CD14-positive monocyte (primary cell): Measurements from ENCODE around the gene DUSP9. TPM values are rescaled to one million over a fixed set of nuclear protein-coding genes. Genes with fewer than 3 reads are reported as not detected.
"Not testable (repeated sequence)": the region's sequence is repeated elsewhere in the genome, so short reads cannot be mapped to it uniquely, and the experiment has no call there.

ENCODE experiments used
- DNase-seq, 3 donors: peaks; one replicate each; pipeline ENCODE4 v3.0.0-alpha.2; 2011 to 2022
- H2AFZ ChIP-seq: 2 replicates; pipeline ENCODE4 v1.6.0; 2012; ENCODE audit warnings: mild to moderate bottlenecking, low read depth, low read length, inconsistent platforms; ENCODE audit not compliant: insufficient read depth, poor library complexity, severe bottlenecking
- H3K27ac ChIP-seq, 2 donors: 1 replicate in 1 of 2; 2 replicates in 1 of 2; pipeline ENCODE4 v1.5.1; 2012 to 2013; ENCODE audit warnings: low read length in 2 of 2, control low read depth in 1 of 2, inconsistent platforms in 1 of 2, low read depth in 1 of 2, mild to moderate bottlenecking in 1 of 2
- H3K27me3 ChIP-seq, 2 donors: one replicate each; pipeline versions ENCODE4 v1.6.0 to v1.6.1; 2011 to 2013; ENCODE audit warnings: low read length in 2 of 2; ENCODE audit not compliant: control insufficient read depth in 2 of 2, insufficient read depth in 2 of 2
- H3K36me3 ChIP-seq, 2 donors: replicated peaks in 1 of 2; 1 replicate in 1 of 2; 2 replicates in 1 of 2; pipeline versions ENCODE4 v1.5.1 to v1.6.1; 2012 to 2013; ENCODE audit warnings: low read length in 2 of 2, control low read depth in 1 of 2, inconsistent platforms in 1 of 2, mild to moderate bottlenecking in 1 of 2; ENCODE audit not compliant: insufficient read depth in 2 of 2, control insufficient read depth in 1 of 2
- H3K4me1 ChIP-seq, 2 donors: 1 replicate in 1 of 2; 2 replicates in 1 of 2; pipeline versions ENCODE4 v1.5.1 to v1.6.1; 2012 to 2013; ENCODE audit warnings: low read length in 2 of 2, control low read depth in 1 of 2, inconsistent platforms in 1 of 2, mild to moderate bottlenecking in 1 of 2, moderate library complexity in 1 of 2; ENCODE audit not compliant: insufficient read depth in 2 of 2, control insufficient read depth in 1 of 2
- H3K4me2 ChIP-seq: replicated peaks from 2 replicates; pipeline ENCODE3; 2012; ENCODE audit warnings: low read length, moderate library complexity, mild to moderate bottlenecking; ENCODE audit not compliant: poor library complexity, severe bottlenecking; ENCODE audit errors: extremely low read depth
- H3K4me3 ChIP-seq, 3 experiments: fragments of 200-600 bp in 1 of 3; sonication (generic) in 1 of 3; replicated peaks in 1 of 3; 1 replicate in 2 of 3; 2 replicates in 1 of 3; pipeline ENCODE4 v1.5.1; 2011 to 2013; ENCODE audit warnings: low read length in 3 of 3, mild to moderate bottlenecking in 3 of 3, control low read depth in 2 of 3, low read depth in 2 of 3, inconsistent platforms in 1 of 3, moderate library complexity in 1 of 3
- H3K79me2 ChIP-seq: 2 replicates; pipeline ENCODE4 v1.6.0; 2012; ENCODE audit warnings: mild to moderate bottlenecking, control low read depth, inconsistent platforms, low read length, moderate library complexity; ENCODE audit not compliant: insufficient read depth
- H3K9ac ChIP-seq: 2 replicates; pipeline ENCODE4 v1.6.0; 2017; ENCODE audit warnings: low read length, mild to moderate bottlenecking; ENCODE audit not compliant: insufficient read depth, poor library complexity, severe bottlenecking
- H3K9me3 ChIP-seq, 2 donors: replicated peaks in 1 of 2; 1 replicate in 1 of 2; 2 replicates in 1 of 2; pipeline versions ENCODE4 v1.5.1 to v1.6.1; 2012 to 2013; ENCODE audit warnings: low read length in 2 of 2, control low read depth in 1 of 2; ENCODE audit not compliant: control insufficient read depth in 1 of 2, insufficient read depth in 1 of 2
- H4K20me1 ChIP-seq: 2 replicates; pipeline ENCODE4 v1.6.0; 2012; ENCODE audit warnings: mild to moderate bottlenecking, low read length, control low read depth, moderate library complexity; ENCODE audit not compliant: insufficient read depth
- H3K27ac Mint-ChIP-seq, 7 donors: one replicate each; pipeline ENCODE4 v1.8.0; 2020; ENCODE audit warnings: mild to moderate bottlenecking in 7 of 7, mixed read lengths in 7 of 7, moderate library complexity in 6 of 7, inconsistent platforms in 2 of 7
- H3K27me3 Mint-ChIP-seq, 3 donors: one replicate each; pipeline ENCODE4 v1.8.0; 2021 to 2022; ENCODE audit warnings: low read depth in 3 of 3, mild to moderate bottlenecking in 3 of 3, mixed read lengths in 3 of 3, moderate library complexity in 3 of 3, inconsistent platforms in 1 of 3
- H3K36me3 Mint-ChIP-seq, 2 donors: one replicate each; pipeline ENCODE4 v1.8.0; 2020; ENCODE audit warnings: mixed read lengths in 2 of 2, inconsistent platforms in 1 of 2, mild to moderate bottlenecking in 1 of 2
- H3K4me1 Mint-ChIP-seq: one replicate; pipeline ENCODE4 v1.8.0; 2020; ENCODE audit warnings: mild to moderate bottlenecking, mixed read lengths
- H3K4me3 Mint-ChIP-seq, 2 donors: one replicate each; pipeline ENCODE4 v1.8.0; 2020; ENCODE audit warnings: mild to moderate bottlenecking in 2 of 2, mixed read lengths in 2 of 2, moderate library complexity in 1 of 2
- H3K9me3 Mint-ChIP-seq, 7 donors: one replicate each; pipeline ENCODE4 v1.8.0; 2020 to 2022; ENCODE audit warnings: mixed read lengths in 7 of 7, mild to moderate bottlenecking in 6 of 7, moderate library complexity in 6 of 7, inconsistent platforms in 2 of 7
- WGBS: methylation state at CpG from one replicate; pipeline ENCODE4 v1.1.5; 2013; ENCODE audit warnings: missing lambda C conversion rate; ENCODE audit not compliant: insufficient coverage; 5-methylcytosine and 5-hydroxymethylcytosine counted together
- intact Hi-C, 2 donors: fragments of 100-400 bp; cut with micrococcal nuclease; formaldehyde crosslinking; loops; one replicate each; pipeline versions ENCODE4 v1.15.0 to v1.15.1; 2023
- polyA plus RNA-seq, 3 donors: library from polyadenylated mRNA; depleted of rRNA in 1 of 3; unstranded in 2 of 3; stranded (reverse) in 1 of 3; fragments of 300-500 nt in 2 of 3; fragments of >200 nt in 1 of 3; fragmentation: Illumina TruSeq in 2 of 3; gene quantifications; 1 replicate in 2 of 3; 2 replicates in 1 of 3; pipeline ENCODE4 v1.2.3, GENCODE V29; 2012 to 2021
- TF ChIP-seq, protein P1 (sequence below): fragments of 200-600 bp; IDR thresholded peaks from one replicate; pipeline ENCODE4 v1.8.0; 2022; ENCODE audit warnings: antibody characterized with exemption, mild to moderate bottlenecking

The DUSP9 gene
- polyA plus RNA-seq, 3 donors: not detected

DNA sequence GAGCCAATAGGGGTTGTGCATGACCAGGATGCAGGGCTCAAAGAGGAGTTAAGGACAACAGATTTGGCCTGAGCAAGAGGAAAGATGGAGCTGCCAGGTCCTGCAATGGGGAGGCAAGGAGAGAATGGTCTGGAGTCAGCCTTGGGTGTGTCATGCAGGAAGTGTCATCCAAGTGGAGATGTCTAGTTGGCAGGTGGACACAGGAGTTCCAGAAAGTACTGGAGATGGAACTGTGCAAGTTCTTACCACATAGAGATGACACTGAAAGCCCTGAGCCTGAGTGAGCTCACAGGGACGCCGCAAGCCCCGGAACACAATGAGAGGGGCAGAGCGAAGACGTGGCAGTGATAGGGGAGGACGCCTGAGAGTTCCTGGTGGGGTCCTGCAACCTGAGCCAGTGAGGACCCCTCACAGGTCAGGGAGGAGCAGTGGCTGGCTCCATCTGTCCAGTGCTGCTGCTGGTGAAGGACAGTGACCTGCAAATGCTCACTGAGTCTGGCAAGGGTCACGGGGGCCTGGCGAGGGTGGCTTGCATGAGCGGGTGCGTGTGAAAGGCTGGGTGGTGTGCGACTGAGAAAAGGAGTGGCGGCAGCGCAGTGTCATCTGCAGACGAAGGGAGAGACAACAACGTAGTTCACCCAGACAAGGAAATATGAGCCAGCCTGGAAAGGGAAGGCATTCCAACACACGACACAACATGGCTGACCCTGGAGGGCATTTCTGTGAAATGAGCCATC lies 50.2 kb downstream of the DUSP9 start:
- H3K4me3 ChIP-seq, H3K9me3 ChIP-seq, H3K4me2 ChIP-seq, H3K4me1 ChIP-seq, H3K79me2 ChIP-seq, H3K27ac ChIP-seq, intact Hi-C loops, H3K9me3 Mint-ChIP-seq, H3K4me1 Mint-ChIP-seq, H3K9ac ChIP-seq, DNase-seq, H2AFZ ChIP-seq, H3K4me3 Mint-ChIP-seq, H3K27me3 ChIP-seq: not testable (repeated sequence)
- Mint-ChIP-seq H3K36me3 (peaks cover 29 to 52% of the 10 kb centered on the region in 2 donors), H3K27me3 (peaks cover 0 to 11% (median 9%) of the 10 kb centered on the region in 3 donors), H3K27ac (peak overlapping the region in 2 of 7 donors; percentile 32 to 40)
- H4K20me1 ChIP-seq: peaks cover 20% of the 10 kb centered on the region
- H3K36me3 ChIP-seq: peaks cover 33 to 44% of the 10 kb centered on the region in 2 donors
- 94% methylated on average over 6 of the region's 16 CpGs for WGBS

- no peaks in the 10 kb centered on the region for H3K27me3 ChIP-seq
- WGBS: 80% methylated on average over 1 of the region's 16 CpGs
- no peak overlapping the region for H3K27ac ChIP-seq
- Mint-ChIP-seq H3K27ac (peak overlapping the region in 2 of 7 donors; percentile 5 to 15), H3K27me3 (peaks cover 0 to 11% (median 0%) of the 10 kb centered on the region in 3 donors), H3K9me3 (no peaks in the 10 kb centered on the region), H3K36me3 (peaks cover 36 to 60% of the 10 kb centered on the region in 2 donors), H3K4me1 (no peaks in the 10 kb centered on the region), H3K4me3 (no peak overlapping the region)
- no peak overlapping the region for H3K4me2 ChIP-seq
- no peak overlapping the region for H3K9ac ChIP-seq
- H2AFZ ChIP-seq: no peak overlapping the region
- H3K79me2 ChIP-seq: no peaks in the 10 kb centered on the region
- H4K20me1 ChIP-seq: peaks cover 20% of the 10 kb centered on the region
- no peak overlapping the region for H3K4me3 ChIP-seq
- peaks cover 41 to 54% of the 10 kb centered on the region in 2 donors for H3K36me3 ChIP-seq
- no peaks in the 10 kb centered on the region for H3K4me1 ChIP-seq
- DNase-seq: no peak
- TF ChIP-seq, protein P1, sequence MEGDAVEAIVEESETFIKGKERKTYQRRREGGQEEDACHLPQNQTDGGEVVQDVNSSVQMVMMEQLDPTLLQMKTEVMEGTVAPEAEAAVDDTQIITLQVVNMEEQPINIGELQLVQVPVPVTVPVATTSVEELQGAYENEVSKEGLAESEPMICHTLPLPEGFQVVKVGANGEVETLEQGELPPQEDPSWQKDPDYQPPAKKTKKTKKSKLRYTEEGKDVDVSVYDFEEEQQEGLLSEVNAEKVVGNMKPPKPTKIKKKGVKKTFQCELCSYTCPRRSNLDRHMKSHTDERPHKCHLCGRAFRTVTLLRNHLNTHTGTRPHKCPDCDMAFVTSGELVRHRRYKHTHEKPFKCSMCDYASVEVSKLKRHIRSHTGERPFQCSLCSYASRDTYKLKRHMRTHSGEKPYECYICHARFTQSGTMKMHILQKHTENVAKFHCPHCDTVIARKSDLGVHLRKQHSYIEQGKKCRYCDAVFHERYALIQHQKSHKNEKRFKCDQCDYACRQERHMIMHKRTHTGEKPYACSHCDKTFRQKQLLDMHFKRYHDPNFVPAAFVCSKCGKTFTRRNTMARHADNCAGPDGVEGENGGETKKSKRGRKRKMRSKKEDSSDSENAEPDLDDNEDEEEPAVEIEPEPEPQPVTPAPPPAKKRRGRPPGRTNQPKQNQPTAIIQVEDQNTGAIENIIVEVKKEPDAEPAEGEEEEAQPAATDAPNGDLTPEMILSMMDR: no peak
- no peaks in the 10 kb centered on the region for H3K9me3 ChIP-seq
- intact Hi-C loops: no loop called here
Measured at GRCh38 chrX:153697924-153698865, 51.2 kb downstream of the DUSP9 start.

DNA sequence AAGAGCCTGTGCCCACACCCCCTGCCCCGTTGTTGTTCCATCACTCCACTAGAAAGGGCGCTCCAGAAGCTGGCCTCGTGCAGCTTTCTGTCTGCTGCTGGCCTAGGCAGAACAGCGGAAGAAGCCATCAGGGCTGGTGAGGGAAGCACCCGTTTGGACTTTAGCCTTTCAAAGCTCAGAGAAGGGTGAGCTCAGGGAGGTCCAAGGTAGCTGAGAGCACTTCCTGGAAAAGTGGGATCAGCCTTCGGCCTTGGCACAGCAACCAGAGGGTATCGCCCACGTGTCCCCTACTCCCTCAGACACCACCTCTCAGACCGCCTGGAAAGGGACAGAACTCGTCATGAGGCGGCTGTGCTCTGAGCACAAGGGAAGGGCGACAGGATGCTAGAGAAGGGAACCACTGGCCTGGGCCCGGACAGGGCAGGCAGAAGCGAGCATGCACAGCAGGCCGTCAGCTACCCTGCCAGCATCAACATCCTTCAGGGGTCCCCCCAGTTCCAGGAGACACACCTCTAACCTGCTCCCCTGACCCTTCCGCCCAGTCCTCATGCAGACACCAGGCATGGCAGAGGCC lies 52.3 kb downstream of the DUSP9 start:
- not testable (repeated sequence) for H3K4me3 Mint-ChIP-seq, H3K27ac Mint-ChIP-seq
- peaks cover 52 to 63% of the 10 kb centered on the region in 2 donors for H3K36me3 ChIP-seq

More for the DNA sequence above, 52.3 kb downstream of the DUSP9 start:
- H3K79me2 ChIP-seq, H2AFZ ChIP-seq, H3K27me3 ChIP-seq, H3K4me1 ChIP-seq, H3K4me2 ChIP-seq, H3K9ac ChIP-seq, DNase-seq, H3K9me3 ChIP-seq, H3K27ac ChIP-seq, H3K9me3 Mint-ChIP-seq, H3K4me1 Mint-ChIP-seq, H3K27me3 Mint-ChIP-seq, H3K4me3 ChIP-seq, intact Hi-C loops: not testable (repeated sequence)
- H3K36me3 Mint-ChIP-seq: peaks cover 40 to 69% of the 10 kb centered on the region in 2 donors
- peaks cover 29% of the 10 kb centered on the region for H4K20me1 ChIP-seq
- WGBS: 100% methylated on average over 2 of the region's 16 CpGs
